Sigmoid colon (tissue), 7 donors: ENCODE measurements around the gene DLGAP4. TPM values are rescaled to one million over a fixed set of nuclear protein-coding genes. Genes with fewer than 3 reads are reported as not detected.

Experiments used
- DNase-seq: peaks from one replicate; pipeline ENCODE4 v3.0.0-alpha.2; 2019
- H3K27ac ChIP-seq, 4 donors: fragments of 200-600 bp; sonication (generic); one replicate each; pipeline ENCODE4 v1.5.1; 2016 to 2019; ENCODE audit warnings: mild to moderate bottlenecking in 1 of 4
- H3K27me3 ChIP-seq, 3 donors: fragments of 200-600 bp; sonication (generic); one replicate each; pipeline ENCODE4 v1.5.1; 2019; ENCODE audit warnings: mild to moderate bottlenecking in 1 of 3
- H3K36me3 ChIP-seq, 4 donors: fragments of 200-600 bp; sonication (generic); one replicate each; pipeline ENCODE4 v1.5.1; 2016 to 2019
- H3K4me1 ChIP-seq, 4 donors: fragments of 200-600 bp; sonication (generic); one replicate each; pipeline ENCODE4 v1.5.1; 2017 to 2019
- H3K4me3 ChIP-seq, 4 donors: fragments of 200-600 bp; sonication (generic); one replicate each; pipeline ENCODE4 v1.5.1; 2017 to 2019; ENCODE audit warnings: mild to moderate bottlenecking in 2 of 4, moderate library complexity in 1 of 4
- H3K9me3 ChIP-seq, 4 donors: fragments of 200-600 bp in 3 of 4; sonication (generic) in 3 of 4; one replicate each; pipeline versions ENCODE4 v1.5.1 to v1.6.1; 2013 to 2019
- EP300 ChIP-seq, 4 donors: sonication (generic); formaldehyde crosslinking; IDR thresholded peaks; one replicate each; pipeline ENCODE4 v1.6.1; 2017; ENCODE audit warnings: antibody characterized with exemption in 4 of 4
- POLR2A ChIP-seq, 2 donors: fragments of 450-650 bp; IDR thresholded peaks; one replicate each; pipeline ENCODE4 v1.6.1; 2016; ENCODE audit warnings: antibody characterized with exemption in 2 of 2, mild to moderate bottlenecking in 2 of 2, moderate library complexity in 2 of 2
- POLR2AphosphoS5 ChIP-seq, 4 donors: sonication (generic); formaldehyde crosslinking; IDR thresholded peaks; one replicate each; pipeline ENCODE4 v1.6.1; 2017; ENCODE audit warnings: antibody characterized with exemption in 4 of 4
- WGBS, 2 donors: extraction: QIAGEN DNeasy Blood & Tissue Kit; methylation state at CpG; one replicate each; pipeline ENCODE4 v1.1.7; 2013; 5-methylcytosine and 5-hydroxymethylcytosine counted together
- intact Hi-C: fragments of 100-400 bp; cut with DNase I; formaldehyde crosslinking; loops from one replicate; pipeline ENCODE4 v1.15.1; 2023
- polyA plus RNA-seq, 3 donors: library from polyadenylated mRNA; stranded (reverse); fragments of 200-250 nt; gene quantifications; one replicate each; pipeline ENCODE4 v1.2.3, GENCODE V29; 2013
- total RNA-seq, 4 donors: library from RNA; depleted of rRNA; stranded (reverse); fragments of >200 nt; gene quantifications; one replicate each; pipeline ENCODE4 v1.1.0, GENCODE V29; 2016
- TF ChIP-seq, protein P1 (sequence below), 4 experiments: fragments of 450-650 bp in 3 of 4; fragments of 200-600 bp in 1 of 4; IDR thresholded peaks; one replicate each; pipeline ENCODE4 v1.5.1; 2016 to 2019; ENCODE audit warnings: antibody characterized with exemption in 4 of 4, mild to moderate bottlenecking in 3 of 4, moderate library complexity in 2 of 4
- donor health status: healthy with polysubstance abuse.
- donor health status: Bipolar disorder and iron deficiency.
- donor health status: healthy.

DLGAP4 gene
- total and polyA plus RNA-seq, 7 donors = 21.0 to 60.7 (median 36.9) TPM

- Histone ChIP-seq H3K36me3 (no peaks in the 10 kb centered on the region), H3K4me3 (no peak overlapping the region), H3K27ac (no peak overlapping the region), H3K27me3 (no peaks in the 10 kb centered on the region), H3K4me1 (no peaks in the 10 kb centered on the region), H3K9me3 (no peaks in the 10 kb centered on the region)
- intact Hi-C loops = no loop called here
- TF ChIP-seq EP300 (IDR thresholded peaks at IDR 0.05) = no peak
- TF ChIP-seq, protein P1, sequence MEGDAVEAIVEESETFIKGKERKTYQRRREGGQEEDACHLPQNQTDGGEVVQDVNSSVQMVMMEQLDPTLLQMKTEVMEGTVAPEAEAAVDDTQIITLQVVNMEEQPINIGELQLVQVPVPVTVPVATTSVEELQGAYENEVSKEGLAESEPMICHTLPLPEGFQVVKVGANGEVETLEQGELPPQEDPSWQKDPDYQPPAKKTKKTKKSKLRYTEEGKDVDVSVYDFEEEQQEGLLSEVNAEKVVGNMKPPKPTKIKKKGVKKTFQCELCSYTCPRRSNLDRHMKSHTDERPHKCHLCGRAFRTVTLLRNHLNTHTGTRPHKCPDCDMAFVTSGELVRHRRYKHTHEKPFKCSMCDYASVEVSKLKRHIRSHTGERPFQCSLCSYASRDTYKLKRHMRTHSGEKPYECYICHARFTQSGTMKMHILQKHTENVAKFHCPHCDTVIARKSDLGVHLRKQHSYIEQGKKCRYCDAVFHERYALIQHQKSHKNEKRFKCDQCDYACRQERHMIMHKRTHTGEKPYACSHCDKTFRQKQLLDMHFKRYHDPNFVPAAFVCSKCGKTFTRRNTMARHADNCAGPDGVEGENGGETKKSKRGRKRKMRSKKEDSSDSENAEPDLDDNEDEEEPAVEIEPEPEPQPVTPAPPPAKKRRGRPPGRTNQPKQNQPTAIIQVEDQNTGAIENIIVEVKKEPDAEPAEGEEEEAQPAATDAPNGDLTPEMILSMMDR (IDR thresholded peaks at IDR 0.05) = no peak
- TF ChIP-seq POLR2A (IDR thresholded peaks at IDR 0.05) = no peak
- TF ChIP-seq POLR2AphosphoS5 (IDR thresholded peaks at IDR 0.05) = no peak
- peak; percentile 50 for DNase-seq
- WGBS, 2 donors = 76 to 81% methylated on average over 24 of the region's 24 CpGs
These were observed 38.3 kb upstream of the DLGAP4 start for GRCh38 chr20:36267605-36268381.

DNA sequence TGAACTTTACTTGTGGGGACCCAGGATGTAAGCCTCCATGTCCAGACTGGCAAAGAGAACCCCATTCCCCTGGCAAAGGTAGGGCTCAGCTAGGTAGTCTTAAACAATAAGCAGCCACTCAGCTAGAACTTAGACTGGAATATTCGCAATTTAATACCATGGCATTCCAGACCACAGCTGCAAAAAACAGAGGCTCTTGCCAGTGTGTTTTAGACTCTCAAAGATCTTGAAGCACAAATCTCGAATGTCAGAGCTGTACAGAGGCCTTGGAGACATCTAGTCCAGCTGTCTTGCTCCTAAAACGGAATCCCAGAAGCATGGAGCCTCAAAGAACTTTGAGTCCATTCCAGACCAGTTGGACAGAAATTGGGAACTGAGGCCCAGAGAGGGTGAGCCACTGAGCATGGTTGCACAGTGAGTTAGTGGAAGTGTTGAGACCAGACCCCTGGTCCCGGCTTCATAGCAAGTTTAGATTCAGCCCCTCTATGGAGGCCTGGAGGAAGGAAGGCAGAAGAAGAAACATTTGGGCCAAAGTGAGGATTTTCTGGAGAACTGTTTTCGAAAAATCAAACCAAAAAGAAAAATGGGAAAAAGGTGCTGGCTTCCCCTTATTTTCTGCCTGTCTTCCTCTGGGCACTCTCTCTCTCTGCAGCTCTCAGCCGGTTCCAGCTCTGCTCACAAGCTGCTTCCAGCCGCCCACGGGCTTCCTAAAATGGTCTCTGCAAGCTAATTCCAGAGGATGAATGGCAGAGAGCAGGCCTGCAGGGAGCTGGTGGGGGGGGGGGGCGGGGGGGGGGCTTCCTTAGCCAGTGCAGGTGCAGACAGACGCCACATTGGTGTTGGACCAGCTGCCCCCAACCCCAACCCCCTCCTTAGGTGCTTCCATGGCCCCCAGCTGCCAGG lies 37.4 kb upstream of the DLGAP4 start:
- peak; percentile 33 for DNase-seq
- Histone ChIP-seq H3K27ac (no peak overlapping the region), H3K4me3 (no peak overlapping the region), H3K4me1 (no peaks in the 10 kb centered on the region), H3K36me3 (no peaks in the 10 kb centered on the region), H3K9me3 (no peaks in the 10 kb centered on the region), H3K27me3 (peaks cover 0 to 6% (median 2%) of the 10 kb centered on the region in 3 donors)
- no peak for TF ChIP-seq POLR2A (IDR thresholded peaks at IDR 0.05)
- TF ChIP-seq, protein P1 (IDR thresholded peaks at IDR 0.05) = no peak
- 65 to 66% methylated on average over 10 of the region's 10 CpGs for WGBS, 2 donors
- intact Hi-C loops = no loop called here

DNA sequence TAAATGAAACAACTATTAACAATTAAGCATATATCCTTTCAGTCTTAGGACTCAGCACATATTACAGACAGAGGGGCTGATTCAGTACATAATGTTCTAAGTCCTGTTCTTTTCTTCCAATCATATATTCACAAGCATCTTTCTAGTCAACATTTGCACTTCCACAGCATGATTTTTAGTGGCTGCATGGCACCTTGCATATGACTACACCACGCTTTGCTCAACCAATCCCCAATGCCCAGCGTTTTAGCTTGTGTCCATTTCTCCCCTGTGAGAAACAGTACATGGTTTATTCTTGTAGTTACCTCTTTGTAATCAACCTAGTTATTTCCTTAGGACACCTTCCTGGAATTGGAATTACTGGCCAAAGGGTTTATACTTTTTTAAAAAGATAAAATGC lies 36.6 kb upstream of the DLGAP4 start:
- Histone ChIP-seq H3K4me1 (no peaks in the 10 kb centered on the region), H3K4me3 (no peak overlapping the region), H3K9me3 (no peaks in the 10 kb centered on the region), H3K27me3 (peaks cover 0 to 14% (median 10%) of the 10 kb centered on the region in 3 donors), H3K36me3 (no peaks in the 10 kb centered on the region), H3K27ac (no peak overlapping the region)
- intact Hi-C loops = no loop called here
- WGBS, 2 donors = 85 to 86% methylated on average over 2 of the region's 2 CpGs
- TF ChIP-seq, protein P1 (IDR thresholded peaks at IDR 0.05) = no peak
- no peak for TF ChIP-seq POLR2A (IDR thresholded peaks at IDR 0.05)
- TF ChIP-seq EP300 (IDR thresholded peaks at IDR 0.05) = no peak
- no peak for TF ChIP-seq POLR2AphosphoS5 (IDR thresholded peaks at IDR 0.05)
- no peak for DNase-seq

DNA sequence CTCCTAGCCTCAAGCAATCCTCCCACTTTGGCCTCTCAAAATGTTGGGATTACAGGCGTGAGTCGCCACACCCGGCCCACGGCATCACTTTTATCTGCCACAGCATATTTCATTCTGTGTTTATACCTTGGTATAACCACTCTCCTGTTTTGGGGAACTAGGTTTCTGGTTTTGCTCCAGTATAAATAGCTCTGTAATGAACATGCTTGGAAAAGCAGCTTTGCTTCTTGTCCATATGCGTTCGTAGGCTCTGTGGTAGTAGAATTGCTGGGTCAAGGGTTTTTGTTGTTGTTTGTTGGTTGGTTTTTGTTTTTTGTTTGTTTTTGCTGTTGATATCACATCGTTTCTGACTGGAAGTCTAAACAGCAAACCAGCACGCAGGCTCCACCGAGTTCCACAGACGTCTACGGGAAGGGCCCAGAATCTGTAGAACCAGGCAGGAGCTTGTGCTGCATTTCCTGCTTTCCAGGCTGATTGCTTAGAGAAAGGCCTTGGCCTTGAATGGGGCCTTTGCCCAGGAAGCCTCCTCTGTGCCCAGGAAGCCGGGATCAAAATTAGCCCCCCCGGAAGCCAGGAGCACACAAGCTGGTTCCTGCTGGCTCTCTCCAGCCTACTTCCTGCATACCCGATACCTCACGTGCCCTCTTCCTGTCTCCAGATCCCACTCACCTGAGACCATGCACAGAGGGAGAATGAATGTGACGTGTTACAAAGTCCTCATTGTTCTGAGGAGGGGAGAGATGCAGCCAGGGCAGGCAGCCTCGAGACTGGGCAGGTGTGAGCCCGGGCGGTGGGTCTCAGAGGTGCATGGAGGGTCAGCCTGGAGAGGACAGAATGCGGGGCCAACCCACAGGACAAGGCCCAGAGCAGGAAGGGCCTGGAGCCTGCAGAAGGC lies 35.1 kb upstream of the DLGAP4 start:
- intact Hi-C loops = no loop called here
- 81 to 82% methylated on average over 20 of the region's 20 CpGs for WGBS, 2 donors
- Histone ChIP-seq H3K27ac (no peak overlapping the region), H3K4me1 (no peaks in the 10 kb centered on the region), H3K27me3 (peaks cover 0 to 21% (median 13%) of the 10 kb centered on the region in 3 donors), H3K36me3 (no peaks in the 10 kb centered on the region), H3K9me3 (no peaks in the 10 kb centered on the region), H3K4me3 (no peak overlapping the region)
- DNase-seq = peak; percentile 50
- TF ChIP-seq POLR2AphosphoS5 (IDR thresholded peaks at IDR 0.05) = no peak
- TF ChIP-seq EP300 (IDR thresholded peaks at IDR 0.05) = no peak
- TF ChIP-seq, protein P1 (IDR thresholded peaks at IDR 0.05) = no peak
- no peak for TF ChIP-seq POLR2A (IDR thresholded peaks at IDR 0.05)
